Endodermal cell (in vitro differentiated cells): ENCODE measurements around the gene TSC22D4. TPM values are rescaled to one million over a fixed set of nuclear protein-coding genes. Genes with fewer than 3 reads are reported as not detected.
A peak's percentile ranks its signal among the peaks of the same experiment; 100 is the strongest.

Experiments used
- DNase-seq: peaks from one replicate; pipeline ENCODE4 v3.0.0-alpha.2; 2017
- H3K27ac ChIP-seq: 2 replicates; pipeline ENCODE4 v1.5.1; 2013; ENCODE audit warnings: mild to moderate bottlenecking, low read depth, low read length, moderate library complexity
- H3K27me3 ChIP-seq: 2 replicates; pipeline ENCODE4 v1.6.1; 2013; ENCODE audit warnings: mild to moderate bottlenecking, low read length, moderate library complexity; ENCODE audit not compliant: insufficient read depth, control insufficient read depth, poor library complexity, severe bottlenecking
- H3K36me3 ChIP-seq: 2 replicates; pipeline ENCODE4 v1.7.0; 2013; ENCODE audit warnings: mild to moderate bottlenecking, low read length, moderate library complexity; ENCODE audit not compliant: control insufficient read depth, insufficient read depth
- H3K4me1 ChIP-seq: one replicate; pipeline ENCODE4 v1.7.0; 2013; ENCODE audit warnings: low read length; ENCODE audit not compliant: control insufficient read depth, insufficient read depth
- H3K4me3 ChIP-seq: 2 replicates; pipeline ENCODE4 v1.5.1; 2013; ENCODE audit warnings: mild to moderate bottlenecking, low read length, moderate library complexity
- H3K9ac ChIP-seq: 2 replicates; pipeline ENCODE4 v1.6.1; 2013; ENCODE audit warnings: mild to moderate bottlenecking, low read length, moderate library complexity; ENCODE audit not compliant: poor library complexity, severe bottlenecking; ENCODE audit errors: extremely low read depth
- H3K9me3 ChIP-seq: 2 replicates; pipeline ENCODE4 v1.6.1; 2013; ENCODE audit warnings: mild to moderate bottlenecking, low read length, moderate library complexity; ENCODE audit not compliant: control insufficient read depth
- H3K27ac Mint-ChIP-seq: 2 replicates; pipeline ENCODE4 v1.8.0; 2020; ENCODE audit warnings: mixed read lengths
- H3K27me3 Mint-ChIP-seq: 2 replicates; pipeline ENCODE4 v1.8.0; 2021; ENCODE audit warnings: mild to moderate bottlenecking, mixed read lengths; ENCODE audit not compliant: insufficient read depth
- H3K36me3 Mint-ChIP-seq: 2 replicates; pipeline ENCODE4 v1.8.0; 2020; ENCODE audit warnings: low read depth, mixed read lengths
- H3K4me1 Mint-ChIP-seq: 2 replicates; pipeline ENCODE4 v1.8.0; 2020; ENCODE audit warnings: mixed read lengths
- H3K4me3 Mint-ChIP-seq: 2 replicates; pipeline ENCODE4 v1.8.0; 2020; ENCODE audit warnings: mild to moderate bottlenecking, moderate library complexity, mixed read lengths
- H3K9me3 Mint-ChIP-seq: 2 replicates; pipeline ENCODE4 v1.8.0; 2020; ENCODE audit warnings: mild to moderate bottlenecking, mixed read lengths
- CTCF ChIP-seq: fragments of 200-600 bp; sonication (generic); conservative IDR thresholded peaks from 2 replicates; pipeline ENCODE4 v1.5.0; 2021; ENCODE audit warnings: antibody characterized with exemption, mild to moderate bottlenecking
- WGBS, 2 experiments: methylation state at CpG; one replicate each; pipeline versions ENCODE4 v1.1.5 to v1.1.7; 2013; ENCODE audit warnings: missing lambda C conversion rate in 2 of 2, mixed read lengths in 1 of 2; ENCODE audit not compliant: insufficient coverage in 1 of 2, insufficient read length in 1 of 2; 5-methylcytosine and 5-hydroxymethylcytosine counted together
- total RNA-seq, 2 donors: library from RNA; stranded (reverse); fragmentation: NEBNext Ultra II Directional in 1 of 2; extraction: Animal tissue kit (Norgen Biotek cat#: 25700) in 1 of 2; gene quantifications; 2 replicates in 1 of 2; 3 replicates in 1 of 2; pipeline ENCODE4 v1.2.1, GENCODE V29; 2021

Gene TSC22D4
- total RNA-seq, 2 donors from 2014 or later = 30.9 to 35.2 TPM

- peak overlapping the region; percentile 59 for H3K27ac Mint-ChIP-seq
- peaks cover 19% of the 10 kb centered on the region for H3K36me3 Mint-ChIP-seq
- no peaks in the 10 kb centered on the region for H3K27me3 Mint-ChIP-seq
- no peak overlapping the region for H3K4me3 ChIP-seq
- no peak for DNase-seq
- H3K9ac ChIP-seq = no peak overlapping the region
- H3K4me1 ChIP-seq = no peaks in the 10 kb centered on the region
- no peak for TF ChIP-seq CTCF
- H3K4me3 Mint-ChIP-seq = no peak overlapping the region
- H3K27me3 ChIP-seq = no peaks in the 10 kb centered on the region
- WGBS, 2 experiments = 78 to 80% methylated on average over 4 to 16 of the region's 16 CpGs
- H3K9me3 ChIP-seq = no peaks in the 10 kb centered on the region
- H3K4me1 Mint-ChIP-seq = peaks cover 11% of the 10 kb centered on the region
- no peak overlapping the region for H3K27ac ChIP-seq
- peaks cover 23% of the 10 kb centered on the region for H3K36me3 ChIP-seq
- H3K9me3 Mint-ChIP-seq = no peaks in the 10 kb centered on the region
These were observed 6.7 kb downstream of the TSC22D4 start for GRCh38 chr7:100472121-100472851.

- H3K4me1 ChIP-seq = no peaks in the 10 kb centered on the region
- DNase-seq = no peak
- Mint-ChIP-seq H3K4me1 (peaks cover 7% of the 10 kb centered on the region), H3K9me3 (no peaks in the 10 kb centered on the region), H3K27me3 (no peaks in the 10 kb centered on the region), H3K27ac (peak overlapping the region; percentile 48), H3K4me3 (no peak overlapping the region), H3K36me3 (peaks cover 19% of the 10 kb centered on the region)
- no peak overlapping the region for H3K4me3 ChIP-seq
- WGBS, 2 experiments = 88% methylated on average over 1 to 4 of the region's 4 CpGs
- H3K9ac ChIP-seq = no peak overlapping the region
- TF ChIP-seq CTCF = no peak
- no peaks in the 10 kb centered on the region for H3K27me3 ChIP-seq
- H3K9me3 ChIP-seq = no peaks in the 10 kb centered on the region
- H3K27ac ChIP-seq = no peak overlapping the region
- peaks cover 23% of the 10 kb centered on the region for H3K36me3 ChIP-seq
These were observed 8.0 kb downstream of the TSC22D4 start for GRCh38 chr7:100471021-100471420.

- Histone ChIP-seq H3K36me3 (peaks cover 23% of the 10 kb centered on the region), H3K27ac (no peak overlapping the region), H3K9me3 (no peaks in the 10 kb centered on the region), H3K27me3 (no peaks in the 10 kb centered on the region), H3K4me3 (no peak overlapping the region), H3K9ac (no peak overlapping the region), H3K4me1 (no peaks in the 10 kb centered on the region)
- Mint-ChIP-seq H3K36me3 (peaks cover 14% of the 10 kb centered on the region), H3K27me3 (no peaks in the 10 kb centered on the region), H3K9me3 (no peaks in the 10 kb centered on the region), H3K4me3 (no peak overlapping the region), H3K27ac (no peak overlapping the region), H3K4me1 (peaks cover 2% of the 10 kb centered on the region)
- TF ChIP-seq CTCF = peak; percentile 94
- DNase-seq = peak; percentile 98
- WGBS, 2 experiments = 33 to 38% methylated on average over 2 to 13 of the region's 13 CpGs
These were observed 9.6 kb downstream of the TSC22D4 start for GRCh38 chr7:100469227-100470044.
